HepG2 (cell line): ENCODE data around the gene RAB6B. TPM values are rescaled to one million over a fixed set of nuclear protein-coding genes. Genes with fewer than 3 reads are reported as not detected.

ENCODE experiments used
- ATAC-seq: fragments of 200-7000 bp; cut with Tn5 transposase; 3 replicates; pipeline ENCODE4 v1.9.1; 2020; ENCODE audit warnings: mild to moderate bottlenecking, moderate library complexity
- BruUV-seq: library from RNA; stranded (reverse); fragments of 400-500 nt; replicated peaks from 2 replicates; lab custom pipeline; 2021; lab: Mats Ljungman, UMichigan
- CTCF ChIA-PET: fragments of 300-600 bp; formaldehyde crosslinking; extraction: SDS; loops from one replicate; lab custom pipeline; 2021; ENCODE audit warnings: low total read pairs, inconsistent platforms, low intra/inter-chr PET ratio; lab: Yijun Ruan, JAX
- POLR2A ChIA-PET: fragments of 350-600 bp; sonication (Branson Sonifier 250); formaldehyde crosslinking; loops from one replicate; lab custom pipeline; 2020; ENCODE audit warnings: antibody characterized with exemption, inconsistent platforms; lab: Yijun Ruan, JAX
- DNase-seq: peaks from one replicate; pipeline ENCODE4 v3.0.0-alpha.2; 2015; ENCODE audit warnings: low spot score
- FAIRE-seq: peaks from 3 replicates; lab custom pipeline; 2011; peaks lifted over from hg19 to GRCh38; lab: Jason Lieb, UNC
- H2AFZ ChIP-seq: one replicate; pipeline ENCODE4 v1.6.1; 2011; ENCODE audit warnings: low read length, inconsistent platforms
- H3K27ac ChIP-seq: fragments of 300-600 bp; 3 replicates; pipeline ENCODE4 v1.8.0; 2011; ENCODE audit warnings: mixed run types, mild to moderate bottlenecking, mixed read lengths, low read length, inconsistent platforms; ENCODE audit not compliant: insufficient read depth; ENCODE audit errors: extremely low read length
- H3K27me3 ChIP-seq, 2 experiments: fragments of 200-600 bp in 1 of 2; 2 replicates in 1 of 2; 3 replicates in 1 of 2; pipeline versions ENCODE4 v1.6.0 to v1.8.0; 2011; ENCODE audit warnings: low read length in 2 of 2, mild to moderate bottlenecking in 2 of 2, moderate library complexity in 2 of 2, inconsistent platforms in 1 of 2; ENCODE audit not compliant: insufficient read depth in 2 of 2, control insufficient read depth in 1 of 2
- H3K36me3 ChIP-seq, 2 experiments: fragments of 200-600 bp in 1 of 2; replicated peaks in 1 of 2; 2 replicates in 1 of 2; 3 replicates in 1 of 2; pipeline versions ENCODE4 v1.5.1 to v1.8.0; 2011; ENCODE audit warnings: low read length in 2 of 2, inconsistent platforms in 1 of 2; ENCODE audit not compliant: insufficient read depth in 2 of 2, control insufficient read depth in 1 of 2
- H3K4me1 ChIP-seq: 2 replicates; pipeline ENCODE4 v1.5.1; 2012; ENCODE audit warnings: low read length, inconsistent platforms; ENCODE audit not compliant: insufficient read depth
- H3K4me2 ChIP-seq: 2 replicates; pipeline ENCODE4 v1.6.0; 2011; ENCODE audit warnings: low read depth, low read length, inconsistent platforms
- H3K4me3 ChIP-seq, 3 experiments: fragments of 200-600 bp in 1 of 3; sonication (generic), shearing (Covaris generic) in 1 of 3; replicated peaks in 1 of 3; 2 replicates each; pipeline ENCODE4 v1.5.1; 2011 to 2016; ENCODE audit warnings: low read length in 3 of 3, inconsistent platforms in 2 of 3, low read depth in 2 of 3, mild to moderate bottlenecking in 2 of 3, control low read depth in 1 of 3, mixed read lengths in 1 of 3; ENCODE audit not compliant: insufficient read depth in 1 of 3
- H3K79me2 ChIP-seq: one replicate; pipeline ENCODE4 v1.6.1; 2011; ENCODE audit warnings: low read length, inconsistent platforms; ENCODE audit not compliant: insufficient read depth
- H3K9ac ChIP-seq: 2 replicates; pipeline ENCODE4 v1.6.0; 2011; ENCODE audit warnings: mild to moderate bottlenecking, low read depth, low read length, inconsistent platforms; ENCODE audit not compliant: insufficient read depth
- H3K9me3 ChIP-seq: 2 replicates; pipeline ENCODE4 v1.5.1; 2012; ENCODE audit warnings: mild to moderate bottlenecking, low read length
- H4K20me1 ChIP-seq: 2 replicates; pipeline ENCODE4 v1.6.0; 2011; ENCODE audit warnings: inconsistent platforms, mild to moderate bottlenecking, low read length, moderate library complexity; ENCODE audit not compliant: insufficient read depth
- EP300 ChIP-seq, 3 experiments: sonication (generic) in 1 of 3; formaldehyde crosslinking in 1 of 3; IDR thresholded peaks; 2 replicates each; pipeline versions ENCODE4 v1.5.1 to v1.6.1; 2011 to 2020; ENCODE audit warnings: low read depth in 2 of 3, low read length in 2 of 3, borderline replicate concordance in 1 of 3, improper control_type of control experiment in 1 of 3, mild to moderate bottlenecking in 1 of 3, missing genetic modification reagents in 1 of 3, moderate library complexity in 1 of 3
- ESRRA ChIP-seq: sonication (generic); formaldehyde crosslinking; IDR thresholded peaks from 2 replicates; pipeline ENCODE4 v1.5.1; 2020; ENCODE audit warnings: mild to moderate bottlenecking, low read depth, missing genetic modification reagents
- FIP1L1 ChIP-seq: fragments of 200-400 bp; formaldehyde crosslinking; IDR thresholded peaks from 2 replicates; pipeline ENCODE4 v1.6.1; 2018; ENCODE audit warnings: low read depth, mild to moderate bottlenecking, low read length, moderate library complexity, borderline replicate concordance; ENCODE audit not compliant: insufficient read depth
- HMGXB4 ChIP-seq, 2 experiments: sonication (generic) in 1 of 2; formaldehyde crosslinking in 1 of 2; IDR thresholded peaks; 2 replicates each; pipeline versions ENCODE4 v1.4.0 to v1.6.1; 2018 to 2020; ENCODE audit warnings: missing genetic modification reagents in 2 of 2, borderline replicate concordance in 1 of 2, low read depth in 1 of 2, mild to moderate bottlenecking in 1 of 2, missing biosample characterization in 1 of 2
- KLF15 ChIP-seq: sonication (generic); formaldehyde crosslinking; IDR thresholded peaks from 2 replicates; pipeline ENCODE4 v1.8.1; 2023; ENCODE audit warnings: borderline replicate concordance, mild to moderate bottlenecking, inconsistent platforms, missing genetic modification reagents, mixed read lengths
- MTA3 ChIP-seq: sonication (generic); formaldehyde crosslinking; IDR thresholded peaks from 2 replicates; pipeline ENCODE4 v1.4.0; 2020; ENCODE audit warnings: missing genetic modification reagents
- SRF ChIP-seq: IDR thresholded peaks from 2 replicates; pipeline ENCODE4 v1.6.1; 2011; ENCODE audit warnings: mild to moderate bottlenecking, low read depth, low read length, moderate library complexity
- STAT6 ChIP-seq: sonication (generic); formaldehyde crosslinking; IDR thresholded peaks from 2 replicates; pipeline ENCODE4 v1.4.0; 2020; ENCODE audit warnings: missing genetic modification reagents, mild to moderate bottlenecking, borderline replicate concordance
- TBL1XR1 ChIP-seq: fragments of 150-350 bp; IDR thresholded peaks from 2 replicates; pipeline ENCODE4 v1.6.1; 2014; ENCODE audit warnings: borderline replicate concordance, low read length; ENCODE audit not compliant: partially characterized antibody
- ZNF33B ChIP-seq: sonication (generic); formaldehyde crosslinking; IDR thresholded peaks from 2 replicates; pipeline ENCODE4 v1.5.1; 2020; ENCODE audit warnings: mild to moderate bottlenecking, missing genetic modification reagents
- ZNF512 ChIP-seq: sonication (generic); formaldehyde crosslinking; IDR thresholded peaks from 2 replicates; pipeline ENCODE4 v1.4.0; 2020; ENCODE audit warnings: mild to moderate bottlenecking, missing genetic modification reagents
- ZNF597 ChIP-seq: sonication (generic); formaldehyde crosslinking; IDR thresholded peaks from 2 replicates; pipeline ENCODE4 v1.5.0; 2020; ENCODE audit warnings: missing genetic modification reagents
- WGBS: methylation state at CpG from one replicate; pipeline ENCODE4 v1.1.6; 2017; ENCODE audit warnings: low lambda C conversion rate; 5-methylcytosine and 5-hydroxymethylcytosine counted together
- in situ Hi-C: cut with HindIII; loops from 2 replicates; pipeline ENCODE4 v1.10.0; 2017; ENCODE audit warnings: low pct_unique_long_range_greater_than_20kb; ENCODE audit not compliant: extremely low pct_ligation_motif_present
- intact Hi-C: fragments of 100-400 bp; cut with micrococcal nuclease; formaldehyde crosslinking; loops from one replicate; pipeline ENCODE4 v1.10.0; 2022; ENCODE audit not compliant: unreplicated experiment
- polyA plus RNA-seq, 8 experiments: library from polyadenylated mRNA; depleted of rRNA in 3 of 8; stranded (reverse) in 7 of 8; unstranded in 1 of 8; fragments of >200 nt; fragmentation: Illumina TruSeq in 4 of 8; extraction: Trizol in 4 of 8; gene quantifications; 2 replicates each; pipeline versions ENCODE4 v1.2.1 to v1.2.3, GENCODE V29; 2011 to 2016; ENCODE audit warnings: low read depth in 4 of 8, missing spikeins in 1 of 8, mixed read lengths in 1 of 8; ENCODE audit not compliant: insufficient read depth in 1 of 8
- total RNA-seq, 5 experiments: library from RNA; depleted of rRNA; stranded (reverse); fragments of >200 nt; fragmentation: Illumina TruSeq; extraction: Trizol; gene quantifications; 2 replicates each; pipeline ENCODE4 v1.2.3, GENCODE V29; 2016; ENCODE audit warnings: low read depth in 1 of 5

Gene RAB6B
- total and polyA plus RNA-seq, 2 of the 13 experiments (the other 11 are each of a cell fraction or from before 2014, with no cell fraction given) = 0.16 TPM; not detected in 1

GRCh38 chr3:133890972-133891644 lies 4.6 kb downstream of the RAB6B start (continued):
- no peak for TF ChIP-seq ZNF33B (CRISPR knock-in tag)
- TF ChIP-seq ZNF597 (CRISPR knock-in tag) = no peak
- no peak for TF ChIP-seq ZNF512 (CRISPR knock-in tag)
- no peak for TF ChIP-seq ESRRA (CRISPR knock-in tag)
- no peak for TF ChIP-seq HMGXB4 (CRISPR knock-in tag; IDR thresholded peaks at IDR 0.05; ENCODE audit: borderline replicate concordance in 1 of 2, low read depth in 1 of 2)
- TF ChIP-seq, all 625 proteins: peak for 0

GRCh38 chr3:133890037-133890436 lies 5.6 kb downstream of the RAB6B start:
- CTCF ChIA-PET = no interaction called here
- no peak for TF ChIP-seq FIP1L1
- TF ChIP-seq TBL1XR1 = no peak
- no peak for TF ChIP-seq KLF15 (CRISPR knock-in tag)
- no peak for TF ChIP-seq EP300 (IDR thresholded peaks at IDR 0.05; ENCODE audit: low read depth in 2 of 2, low read length in 2 of 2)
- no peak for TF ChIP-seq EP300 (CRISPR knock-in tag; IDR thresholded peaks at IDR 0.05; ENCODE audit: borderline replicate concordance)
- no peak for TF ChIP-seq STAT6 (CRISPR knock-in tag)
- no peak for TF ChIP-seq MTA3 (CRISPR knock-in tag)
- TF ChIP-seq SRF = no peak

More at GRCh38 chr3:133890037-133890436, 5.6 kb downstream of the RAB6B start:
- in situ Hi-C loops (no loop called here), intact Hi-C loops (no loop called here)
- H3K27ac ChIP-seq = no peak overlapping the region
- H3K9me3 ChIP-seq = no peaks in the 10 kb centered on the region
- H3K4me1 ChIP-seq = no peaks in the 10 kb centered on the region
- POLR2A ChIA-PET = no interaction called here
- H3K79me2 ChIP-seq = no peaks in the 10 kb centered on the region
- no peaks in the 10 kb centered on the region for H4K20me1 ChIP-seq
- no peak for ATAC-seq
- no peak for FAIRE-seq
- peaks cover 3 to 50% of the 10 kb centered on the region in 2 experiments; a peak in 4 of 5 replicates for H3K27me3 ChIP-seq
- no peak overlapping the region for H2AFZ ChIP-seq
- no peak for DNase-seq
- BruUV-seq = no TSS peak
- no peak overlapping the region for H3K9ac ChIP-seq
- H3K36me3 ChIP-seq = no peaks in the 10 kb centered on the region
- H3K4me3 ChIP-seq = no peak overlapping the region
- no peak overlapping the region for H3K4me2 ChIP-seq
- 48% methylated on average over 2 of the region's 2 CpGs for WGBS
